ENCODE data around the gene RNU4-1.

RNU4-1 gene

DNA sequence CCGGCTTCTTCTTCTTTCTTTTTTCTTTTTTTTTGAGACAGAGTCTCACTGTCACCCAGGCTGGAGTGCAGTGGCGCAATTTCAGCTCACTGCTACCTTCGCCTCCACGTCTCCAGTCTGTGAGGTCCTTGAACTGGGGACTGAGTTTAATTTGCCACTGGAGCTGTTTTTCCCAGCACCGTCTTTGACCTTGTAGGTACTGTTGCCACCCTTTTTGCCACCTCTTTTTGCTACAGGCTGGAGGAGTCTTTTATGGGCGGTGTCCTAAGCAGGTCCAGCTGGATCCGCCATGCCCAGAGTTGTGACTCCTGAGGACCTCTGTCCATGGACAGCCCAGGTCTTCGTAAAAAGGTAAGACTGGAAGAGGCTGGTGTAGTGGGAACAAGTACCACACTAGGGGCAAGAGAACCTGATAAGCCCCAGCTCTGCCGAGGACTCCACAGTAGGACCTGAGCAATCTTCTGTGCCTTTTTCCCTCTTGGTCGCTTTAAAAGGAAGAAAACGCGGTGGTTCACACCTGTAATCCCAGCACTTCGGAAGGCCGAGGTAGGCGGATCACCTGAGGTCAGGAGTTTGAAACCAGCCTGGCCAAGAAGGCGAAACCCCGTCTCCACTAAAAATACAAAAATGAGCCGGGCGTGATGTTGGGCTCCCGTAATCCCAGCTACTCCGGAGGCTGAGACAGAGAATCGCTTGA is 2.3 kb downstream of the RNU4-1 start:
- H3K4me3 ChIP-seq (ENCODE audit: low read length) = peak overlapping the region; percentile 38
- no peak for TF ChIP-seq CTCF (IDR thresholded peaks at IDR 0.05; ENCODE audit: insufficient read depth, low read depth, low read length, missing control alignments)
- peak; percentile 18 for DNase-seq (ENCODE audit: low read depth)

DNA sequence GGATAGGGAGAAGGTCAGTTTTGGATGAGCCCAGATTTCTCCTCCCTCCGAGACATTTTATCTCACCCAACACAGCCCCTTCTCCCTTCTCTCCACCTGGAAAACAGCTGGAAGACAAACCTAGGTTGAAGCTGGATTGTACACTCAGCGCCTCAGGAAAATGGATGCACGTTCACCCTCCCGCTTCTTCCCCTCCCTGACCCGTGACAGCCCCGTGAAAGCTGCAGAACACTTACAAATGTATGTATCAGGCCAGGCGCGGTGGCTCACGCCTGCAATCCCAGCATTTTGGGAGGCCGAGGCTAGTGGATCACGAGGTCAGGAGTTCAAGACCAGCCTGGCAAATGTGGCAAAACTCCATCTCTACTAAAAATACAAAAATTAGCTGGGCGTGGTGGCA is 5.5 kb downstream of the RNU4-1 start:
- no peak for DNase-seq (ENCODE audit: low read depth)
- H3K4me3 ChIP-seq (ENCODE audit: low read length) = no peak overlapping the region
- TF ChIP-seq CTCF (IDR thresholded peaks at IDR 0.05; ENCODE audit: insufficient read depth, low read depth, low read length, missing control alignments) = no peak

- peak; percentile 76 for DNase-seq (ENCODE audit: low read depth)
- TF ChIP-seq CTCF (IDR thresholded peaks at IDR 0.05; ENCODE audit: insufficient read depth, low read depth, low read length, missing control alignments) = no peak
- no peak overlapping the region for H3K4me3 ChIP-seq (ENCODE audit: low read length)
Measured at GRCh38 chr12:120286768-120287490, 6.1 kb downstream of the RNU4-1 start.

DNA sequence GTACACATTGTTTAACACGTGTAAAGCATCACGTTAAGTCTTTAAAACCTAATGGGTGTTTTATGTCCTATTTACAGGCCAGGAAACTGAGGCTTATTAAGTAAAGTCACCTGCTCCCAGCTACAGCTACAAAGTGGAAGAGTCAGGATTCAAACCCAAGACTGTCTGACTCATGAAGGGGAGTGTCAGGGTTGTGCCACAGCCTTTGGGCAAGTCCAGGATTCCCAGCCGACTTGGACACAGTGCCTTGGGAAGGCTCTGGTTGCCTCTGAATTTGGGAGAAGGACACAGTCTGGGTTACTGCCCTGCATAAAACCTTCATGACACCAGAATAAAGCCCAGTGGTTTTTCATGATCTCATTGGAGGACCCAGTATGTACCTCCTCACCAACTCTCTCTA is 8.7 kb downstream of the RNU4-1 start:
- peak; percentile 26 for DNase-seq (ENCODE audit: low read depth)
- H3K4me3 ChIP-seq (ENCODE audit: low read length) = no peak overlapping the region
- no peak for TF ChIP-seq CTCF (IDR thresholded peaks at IDR 0.05; ENCODE audit: insufficient read depth, low read depth, low read length, missing control alignments)

GRCh38 chr12:120283318-120283717 is 9.7 kb downstream of the RNU4-1 start:
- no peak for TF ChIP-seq CTCF (IDR thresholded peaks at IDR 0.05; ENCODE audit: insufficient read depth, low read depth, low read length, missing control alignments)
- H3K4me3 ChIP-seq (ENCODE audit: low read length) = no peak overlapping the region
- DNase-seq (ENCODE audit: low read depth) = no peak

DNA sequence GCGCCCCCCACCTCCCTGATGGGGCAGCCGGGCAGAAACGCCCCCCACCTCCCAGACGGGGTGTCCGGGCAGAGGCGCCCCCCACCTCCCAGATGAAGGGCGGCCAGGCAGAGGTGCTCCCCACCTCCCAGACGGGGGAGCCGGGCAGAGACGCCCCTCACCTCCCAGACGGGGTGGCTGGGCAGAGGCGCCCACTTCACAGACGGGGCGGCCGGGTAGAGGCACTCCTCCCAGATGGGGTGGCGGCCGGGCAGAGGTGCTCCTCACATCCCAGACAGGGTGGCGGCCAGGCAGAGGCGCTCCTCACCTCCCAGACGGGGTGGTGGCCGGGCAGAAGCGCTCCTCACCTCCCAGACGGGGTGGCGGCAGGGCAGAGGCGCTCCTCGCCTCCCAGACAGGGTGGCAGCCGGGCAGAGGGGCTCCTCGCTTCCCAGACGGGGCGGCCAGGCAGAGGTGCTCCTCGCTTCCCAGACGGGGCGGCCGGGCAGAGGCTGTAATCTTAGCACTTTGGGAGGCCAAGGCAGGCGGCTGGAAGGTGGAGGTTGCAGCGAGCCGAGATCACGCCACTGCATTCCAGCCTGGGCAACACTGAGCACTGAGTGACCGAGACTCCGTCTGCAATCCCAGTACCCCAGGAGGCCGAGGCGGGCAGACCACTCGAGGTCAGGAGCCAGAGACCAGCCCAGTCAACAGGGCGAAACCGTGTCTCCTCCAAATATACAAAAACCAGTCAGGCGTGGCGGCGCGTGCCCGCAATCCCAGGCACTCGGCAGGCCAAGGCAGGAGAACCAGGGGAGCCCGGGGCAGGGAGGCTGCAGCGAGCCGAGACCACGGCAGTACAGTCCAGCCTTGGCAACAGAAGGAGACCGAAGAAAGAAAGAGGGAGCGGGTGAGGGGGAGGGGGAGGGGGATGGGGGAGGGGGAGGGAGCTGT is 14.6 kb downstream of the RNU4-1 start:
- no peak overlapping the region for H3K4me3 ChIP-seq (ENCODE audit: low read length)
- no peak for DNase-seq (ENCODE audit: low read depth)
- TF ChIP-seq CTCF (IDR thresholded peaks at IDR 0.05; ENCODE audit: insufficient read depth, low read depth, low read length, missing control alignments) = no peak
